Type B pancreatic cell (in vitro differentiated cells): ENCODE data around the gene UBASH3B. TPM values are rescaled to one million over a fixed set of nuclear protein-coding genes. Genes with fewer than 3 reads are reported as not detected.

Experiments
- DNase-seq: peaks from one replicate; pipeline ENCODE4 v3.0.0; 2021; ENCODE audit warnings: mixed read lengths; ENCODE audit not compliant: unreplicated experiment; ENCODE audit errors: extremely low spot score
- H3K27ac Mint-ChIP-seq: 2 replicates; pipeline ENCODE4 v1.8.0; 2021; ENCODE audit warnings: mild to moderate bottlenecking, mixed read lengths
- H3K27me3 Mint-ChIP-seq: 2 replicates; pipeline ENCODE4 v1.8.0; 2021; ENCODE audit warnings: mixed read lengths
- H3K36me3 Mint-ChIP-seq: 2 replicates; pipeline ENCODE4 v1.8.0; 2021; ENCODE audit warnings: mixed read lengths
- H3K4me1 Mint-ChIP-seq: one replicate; pipeline ENCODE4 v1.8.0; 2021; ENCODE audit warnings: mixed read lengths; ENCODE audit not compliant: unreplicated experiment
- H3K4me3 Mint-ChIP-seq: 2 replicates; pipeline ENCODE4 v1.8.0; 2021; ENCODE audit warnings: mild to moderate bottlenecking, mixed read lengths
- H3K9me3 Mint-ChIP-seq: 2 replicates; pipeline ENCODE4 v1.8.0; 2021; ENCODE audit warnings: mixed read lengths
- CTCF ChIP-seq: fragments of 200-600 bp; sonication (generic); conservative IDR thresholded peaks from 2 replicates; pipeline ENCODE4 v1.5.0; 2021; ENCODE audit warnings: antibody characterized with exemption, mild to moderate bottlenecking
- total RNA-seq: library from RNA; stranded (reverse); gene quantifications from 2 replicates; pipeline ENCODE4 v1.2.1, GENCODE V29; 2021; ENCODE audit warnings: low replicate concordance

Gene UBASH3B
- total RNA-seq, 1 donor from 2014 or later = 8.6 TPM

GRCh38 chr11:122755409-122755808, 99.9 kb downstream of the UBASH3B start:
- Mint-ChIP-seq H3K27me3 (no peaks in the 10 kb centered on the region), H3K4me3 (no peak overlapping the region), H3K4me1 (peaks cover 6% of the 10 kb centered on the region), H3K36me3 (no peaks in the 10 kb centered on the region), H3K9me3 (no peaks in the 10 kb centered on the region), H3K27ac (no peak overlapping the region)
- no peak for DNase-seq
- no peak for TF ChIP-seq CTCF

- H3K27me3 Mint-ChIP-seq = no peaks in the 10 kb centered on the region
- no peak for TF ChIP-seq CTCF
- DNase-seq = no peak
- H3K4me1 Mint-ChIP-seq = peaks cover 6% of the 10 kb centered on the region
- no peak overlapping the region for H3K27ac Mint-ChIP-seq
- no peak overlapping the region for H3K4me3 Mint-ChIP-seq
- no peaks in the 10 kb centered on the region for H3K9me3 Mint-ChIP-seq
- no peaks in the 10 kb centered on the region for H3K36me3 Mint-ChIP-seq
Measured at GRCh38 chr11:122755941-122756340, 100.4 kb downstream of the UBASH3B start.

DNA sequence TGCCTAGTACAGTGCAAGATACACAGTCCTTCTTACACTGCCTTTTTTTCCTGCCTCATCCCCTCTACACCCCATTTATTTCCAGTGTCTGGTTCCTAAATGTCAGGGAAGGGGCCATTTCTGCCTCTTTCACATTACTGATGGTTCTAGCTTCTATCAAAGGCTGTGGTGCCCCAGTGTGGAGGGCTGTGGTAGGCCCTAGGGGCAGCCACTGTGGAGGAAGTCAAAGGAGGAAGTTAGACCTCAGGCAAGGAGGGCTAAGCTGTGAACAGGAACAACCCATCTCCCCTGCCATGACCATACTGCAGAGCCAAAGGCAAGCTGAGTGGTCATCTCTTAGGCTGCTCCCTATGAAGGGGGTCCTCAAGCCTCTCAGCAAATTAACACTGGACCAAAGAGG, 100.9 kb downstream of the UBASH3B start:
- Mint-ChIP-seq H3K36me3 (no peaks in the 10 kb centered on the region), H3K27ac (no peak overlapping the region)
- no peak for DNase-seq

GRCh38 chr11:122757201-122757600, 101.7 kb downstream of the UBASH3B start:
- no peaks in the 10 kb centered on the region for H3K9me3 Mint-ChIP-seq
- no peak overlapping the region for H3K4me3 Mint-ChIP-seq
- no peaks in the 10 kb centered on the region for H3K36me3 Mint-ChIP-seq
- no peak overlapping the region for H3K27ac Mint-ChIP-seq
- no peak for DNase-seq
- no peaks in the 10 kb centered on the region for H3K27me3 Mint-ChIP-seq
- no peak for TF ChIP-seq CTCF
- H3K4me1 Mint-ChIP-seq = peaks cover 6% of the 10 kb centered on the region

More for the DNA sequence above, 100.9 kb downstream of the UBASH3B start:
- Mint-ChIP-seq H3K27me3 (no peaks in the 10 kb centered on the region), H3K4me1 (peaks cover 6% of the 10 kb centered on the region), H3K4me3 (no peak overlapping the region), H3K9me3 (no peaks in the 10 kb centered on the region)
- TF ChIP-seq CTCF = no peak

GRCh38 chr11:122758339-122758738, 102.8 kb downstream of the UBASH3B start:
- H3K4me1 Mint-ChIP-seq = peaks cover 6% of the 10 kb centered on the region
- DNase-seq = no peak
- H3K9me3 Mint-ChIP-seq = no peaks in the 10 kb centered on the region
- H3K27me3 Mint-ChIP-seq = no peaks in the 10 kb centered on the region
- no peak overlapping the region for H3K27ac Mint-ChIP-seq
- no peak for TF ChIP-seq CTCF
- no peak overlapping the region for H3K4me3 Mint-ChIP-seq
- no peaks in the 10 kb centered on the region for H3K36me3 Mint-ChIP-seq

DNA sequence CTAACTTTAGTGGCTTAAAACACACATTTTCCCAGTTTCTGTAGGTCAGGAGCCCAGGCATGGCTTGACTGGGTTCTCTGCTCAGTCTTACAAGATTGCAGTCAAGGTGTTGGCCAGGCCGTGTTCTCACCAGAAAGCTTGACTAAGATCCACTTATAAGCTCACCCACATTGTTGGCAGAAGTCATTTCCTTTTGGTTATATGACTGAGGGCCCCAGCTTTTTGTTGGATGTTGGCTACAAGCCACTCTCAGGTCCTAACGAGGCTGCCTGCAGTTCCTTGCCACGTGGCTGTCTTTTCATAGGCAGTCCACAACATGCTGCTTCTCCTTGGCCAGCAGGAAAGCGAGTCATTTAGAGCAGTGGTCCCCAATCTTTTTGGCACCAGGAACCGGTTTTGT, 103.5 kb downstream of the UBASH3B start:
- peaks cover 6% of the 10 kb centered on the region for H3K4me1 Mint-ChIP-seq
- H3K27ac Mint-ChIP-seq = no peak overlapping the region
- no peak overlapping the region for H3K4me3 Mint-ChIP-seq
- no peaks in the 10 kb centered on the region for H3K27me3 Mint-ChIP-seq
- no peaks in the 10 kb centered on the region for H3K36me3 Mint-ChIP-seq
- no peaks in the 10 kb centered on the region for H3K9me3 Mint-ChIP-seq
- no peak for DNase-seq
- no peak for TF ChIP-seq CTCF
